NK-92 (cell line): ENCODE data around the gene DLK1.

Experiments
- DNase-seq: peaks from one replicate; lab custom pipeline; 2025; ENCODE audit not compliant: unreplicated experiment; lab: John Stamatoyannopoulos, UW

Gene DLK1

GRCh38 chr14:100750762-100751699, 24.3 kb downstream of the DLK1 start:
- no peak for DNase-seq

GRCh38 chr14:100754020-100754419, 27.3 kb downstream of the DLK1 start:
- no peak for DNase-seq

- no peak for DNase-seq
These were observed 29.0 kb downstream of the DLK1 start for GRCh38 chr14:100755649-100756048.

GRCh38 chr14:100761481-100761880, 34.8 kb downstream of the DLK1 start:
- no peak for DNase-seq

- no peak for DNase-seq
These were observed 35.4 kb downstream of the DLK1 start for GRCh38 chr14:100762089-100762515.

- no peak for DNase-seq
These were observed 36.2 kb downstream of the DLK1 start for GRCh38 chr14:100762901-100763300.

- DNase-seq: no peak
These were observed 37.9 kb downstream of the DLK1 start for GRCh38 chr14:100764471-100765115.

GRCh38 chr14:100765296-100765695, 38.6 kb downstream of the DLK1 start:
- no peak for DNase-seq

- DNase-seq: no peak
These were observed 39.3 kb downstream of the DLK1 start for GRCh38 chr14:100765991-100766390.

- no peak for DNase-seq
These were observed 40.5 kb downstream of the DLK1 start for GRCh38 chr14:100767003-100767787.

- DNase-seq: no peak
These were observed 41.3 kb downstream of the DLK1 start for GRCh38 chr14:100767788-100768536.

- no peak for DNase-seq
These were observed 42.6 kb downstream of the DLK1 start for GRCh38 chr14:100769035-100769939.

- DNase-seq: no peak
These were observed 43.4 kb downstream of the DLK1 start for GRCh38 chr14:100770046-100770445.

- DNase-seq: no peak
These were observed 44.0 kb downstream of the DLK1 start for GRCh38 chr14:100770605-100771120.

GRCh38 chr14:100771121-100771800, 44.6 kb downstream of the DLK1 start:
- DNase-seq: no peak

GRCh38 chr14:100772607-100773165, 46.0 kb downstream of the DLK1 start:
- DNase-seq: no peak

- no peak for DNase-seq
These were observed 46.9 kb downstream of the DLK1 start for GRCh38 chr14:100773331-100774163.

- DNase-seq: no peak
These were observed 47.5 kb downstream of the DLK1 start for GRCh38 chr14:100774164-100774537.
